Esophagus squamous epithelium (tissue), 5 donors: ENCODE data around the gene ATP6V0A4. TPM values are rescaled to one million over a fixed set of nuclear protein-coding genes. Genes with fewer than 3 reads are reported as not detected.
A peak's percentile ranks its signal among the peaks of the same experiment; 100 is the strongest.
"Not testable (repeated sequence)": the region's sequence is repeated elsewhere in the genome, so short reads cannot be mapped to it uniquely, and the experiment has no call there.

ENCODE experiments used
- DNase-seq: peaks from one replicate; lab custom pipeline; 2025; lab: John Stamatoyannopoulos, UW
- H3K27ac ChIP-seq, 4 donors: fragments of 200-600 bp; sonication (generic); one replicate each; pipeline ENCODE4 v1.5.1; 2016 to 2019; ENCODE audit warnings: mild to moderate bottlenecking in 1 of 4
- H3K27me3 ChIP-seq, 4 donors: fragments of 200-600 bp; sonication (generic); 1 replicate in 3 of 4; 2 replicates in 1 of 4; pipeline versions ENCODE4 v1.5.1 to v1.6.0; 2017 to 2021; ENCODE audit warnings: antibody characterized with exemption in 1 of 4
- H3K36me3 ChIP-seq, 3 donors: fragments of 200-600 bp; sonication (generic); one replicate each; pipeline ENCODE4 v1.5.1; 2016 to 2019
- H3K4me1 ChIP-seq, 3 donors: fragments of 200-600 bp; sonication (generic); one replicate each; pipeline ENCODE4 v1.5.1; 2017 to 2019
- H3K4me3 ChIP-seq, 4 donors: fragments of 200-600 bp; sonication (generic); 1 replicate in 3 of 4; 2 replicates in 1 of 4; pipeline ENCODE4 v1.5.1; 2016 to 2019; ENCODE audit warnings: mild to moderate bottlenecking in 2 of 4, moderate library complexity in 1 of 4
- H3K9me3 ChIP-seq, 3 donors: fragments of 200-600 bp; sonication (generic); one replicate each; pipeline ENCODE4 v1.5.1; 2016 to 2019
- CTCF ChIP-seq, 6 experiments: fragments of 450-650 bp in 4 of 6; fragments of 200-600 bp in 2 of 6; sonication (generic) in 2 of 6; IDR thresholded peaks; one replicate each; pipeline ENCODE4 v1.5.1; 2016 to 2019; ENCODE audit warnings: antibody characterized with exemption in 6 of 6, mild to moderate bottlenecking in 4 of 6, moderate library complexity in 4 of 6
- POLR2A ChIP-seq, 4 donors: fragments of 450-650 bp; IDR thresholded peaks; one replicate each; pipeline ENCODE4 v1.6.1; 2017; ENCODE audit warnings: antibody characterized with exemption in 4 of 4, mild to moderate bottlenecking in 4 of 4, moderate library complexity in 3 of 4
- WGBS, 2 donors: methylation state at CpG; one replicate each; pipeline ENCODE4 v1.1.5; 2018; 5-methylcytosine and 5-hydroxymethylcytosine counted together
- intact Hi-C: fragments of 100-400 bp; cut with DNase I; formaldehyde crosslinking; loops from one replicate; pipeline ENCODE4 v1.15.0; 2022
- total RNA-seq, 4 donors: library from RNA; depleted of rRNA; stranded (reverse); fragments of >200 nt; gene quantifications; one replicate each; pipeline ENCODE4 v1.1.0, GENCODE V29; 2016
- donor health status: DM: yes; HTN: yes; CAD: no.

The ATP6V0A4 gene
- total RNA-seq, 4 donors from 2014 or later, result 0.95 to 11.7 (median 5.6) TPM

GRCh38 chr7:138738114-138738513, 59.9 kb downstream of the ATP6V0A4 start:
- 60 to 75% methylated on average over 3 of the region's 3 CpGs for WGBS, 2 donors
- intact Hi-C loops, result loop anchor here (10.0 kb wide), 1 partner anchor 573 kb away; no protein-coding TSS in a partner anchor
- H3K9me3 ChIP-seq, result no peaks in the 10 kb centered on the region
- no peaks in the 10 kb centered on the region for H3K27me3 ChIP-seq
- no peak overlapping the region for H3K27ac ChIP-seq
- TF ChIP-seq CTCF (IDR thresholded peaks at IDR 0.05) (no peak), POLR2A (IDR thresholded peaks at IDR 0.05) (no peak)
- no peaks in the 10 kb centered on the region for H3K4me1 ChIP-seq
- no peak for DNase-seq
- H3K4me3 ChIP-seq, result no peak overlapping the region
- H3K36me3 ChIP-seq, result no peaks in the 10 kb centered on the region

- H3K27ac ChIP-seq, result no peak overlapping the region
- intact Hi-C loops, result loop anchor here (10.0 kb wide), 1 partner anchor 571 kb away; no protein-coding TSS in a partner anchor
- 55 to 64% methylated on average over 3 of the region's 6 CpGs for WGBS, 2 donors
These were observed 62.6 kb downstream of the ATP6V0A4 start for GRCh38 chr7:138735399-138735798.

GRCh38 chr7:138731733-138732132, 66.3 kb downstream of the ATP6V0A4 start:
- DNase-seq, H3K36me3 ChIP-seq, H3K27me3 ChIP-seq, H3K9me3 ChIP-seq, H3K4me3 ChIP-seq, H3K4me1 ChIP-seq, H3K27ac ChIP-seq: not testable (repeated sequence)
- WGBS, 2 donors, result 94 to 95% methylated on average over 5 of the region's 5 CpGs
- intact Hi-C loops, result loop anchor here (10.0 kb wide), 1 partner anchor 567 kb away; no protein-coding TSS in a partner anchor

More at GRCh38 chr7:138735399-138735798, 62.6 kb downstream of the ATP6V0A4 start:
- H3K36me3 ChIP-seq, result no peaks in the 10 kb centered on the region
- no peak for DNase-seq
- TF ChIP-seq CTCF (IDR thresholded peaks at IDR 0.05), result no peak
- no peak for TF ChIP-seq POLR2A (IDR thresholded peaks at IDR 0.05)
- H3K4me3 ChIP-seq, result no peak overlapping the region
- H3K4me1 ChIP-seq, result no peaks in the 10 kb centered on the region
- no peaks in the 10 kb centered on the region for H3K27me3 ChIP-seq
- H3K9me3 ChIP-seq, result no peaks in the 10 kb centered on the region

- H3K27me3 ChIP-seq, result no peaks in the 10 kb centered on the region
- WGBS, 2 donors, result 80 to 86% methylated on average over 8 to 9 of the region's 9 CpGs
These were observed 68.6 kb downstream of the ATP6V0A4 start for GRCh38 chr7:138729444-138729843.

GRCh38 chr7:138727336-138728099, 70.5 kb downstream of the ATP6V0A4 start:
- no peak overlapping the region for H3K4me3 ChIP-seq
- peak overlapping the region in 3 of 4 donors; percentile 35 to 62 (median 46) for H3K27ac ChIP-seq
- H3K4me1 ChIP-seq, result peaks cover 0 to 9% (median 0%) of the 10 kb centered on the region in 3 donors
- H3K9me3 ChIP-seq, result no peaks in the 10 kb centered on the region
- WGBS, 2 donors, result 30 to 44% methylated on average over 10 of the region's 10 CpGs
- intact Hi-C loops, result no loop called here
- TF ChIP-seq CTCF (IDR thresholded peaks at IDR 0.05) (no peak), POLR2A (IDR thresholded peaks at IDR 0.05) (no peak)
- H3K36me3 ChIP-seq, result no peaks in the 10 kb centered on the region
- DNase-seq, result no peak
- no peaks in the 10 kb centered on the region for H3K27me3 ChIP-seq

More at GRCh38 chr7:138729444-138729843, 68.6 kb downstream of the ATP6V0A4 start:
- intact Hi-C loops, result no loop called here
- peaks cover 0 to 9% (median 0%) of the 10 kb centered on the region in 3 donors for H3K4me1 ChIP-seq
- H3K4me3 ChIP-seq, result no peak overlapping the region
- TF ChIP-seq POLR2A (IDR thresholded peaks at IDR 0.05) (no peak), CTCF (IDR thresholded peaks at IDR 0.05) (no peak)
- H3K27ac ChIP-seq, result no peak overlapping the region
- H3K36me3 ChIP-seq, result no peaks in the 10 kb centered on the region
- no peak for DNase-seq
- no peaks in the 10 kb centered on the region for H3K9me3 ChIP-seq
